Breast epithelium (tissue), 3 donors: ENCODE results near the gene ZNF423.

ENCODE experiments used
- POLR2A ChIP-seq: fragments of 450-650 bp; IDR thresholded peaks from one replicate; pipeline ENCODE4 v1.6.1; 2016; ENCODE audit warnings: antibody characterized with exemption, mild to moderate bottlenecking, moderate library complexity
- TF ChIP-seq, protein P1 (sequence below), 3 donors: fragments of 450-650 bp; IDR thresholded peaks; one replicate each; pipeline ENCODE4 v1.5.1; 2016 to 2017; ENCODE audit warnings: antibody characterized with exemption in 3 of 3, mild to moderate bottlenecking in 3 of 3, moderate library complexity in 3 of 3

DNA sequence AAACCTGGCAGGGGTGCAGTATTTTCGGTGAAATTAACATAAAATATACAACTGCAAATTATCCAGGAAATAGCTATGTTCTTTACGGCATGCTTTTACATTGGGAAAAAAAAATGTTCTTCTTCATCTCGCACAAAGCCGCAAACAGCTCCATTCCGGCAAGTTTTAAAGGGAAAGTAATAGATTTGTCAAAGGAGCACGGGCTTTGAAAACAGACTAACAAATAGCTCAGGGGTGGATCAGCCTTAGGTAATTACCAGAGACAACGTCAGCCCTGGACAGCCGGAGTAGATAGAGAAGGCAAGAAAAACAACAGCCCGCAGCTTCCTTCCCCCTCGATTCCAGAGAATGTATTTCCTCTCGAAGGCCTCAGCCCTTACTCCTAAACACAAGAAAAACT is 259.8 kb downstream of the ZNF423 start:
- TF ChIP-seq POLR2A: no peak
- TF ChIP-seq, protein P1, sequence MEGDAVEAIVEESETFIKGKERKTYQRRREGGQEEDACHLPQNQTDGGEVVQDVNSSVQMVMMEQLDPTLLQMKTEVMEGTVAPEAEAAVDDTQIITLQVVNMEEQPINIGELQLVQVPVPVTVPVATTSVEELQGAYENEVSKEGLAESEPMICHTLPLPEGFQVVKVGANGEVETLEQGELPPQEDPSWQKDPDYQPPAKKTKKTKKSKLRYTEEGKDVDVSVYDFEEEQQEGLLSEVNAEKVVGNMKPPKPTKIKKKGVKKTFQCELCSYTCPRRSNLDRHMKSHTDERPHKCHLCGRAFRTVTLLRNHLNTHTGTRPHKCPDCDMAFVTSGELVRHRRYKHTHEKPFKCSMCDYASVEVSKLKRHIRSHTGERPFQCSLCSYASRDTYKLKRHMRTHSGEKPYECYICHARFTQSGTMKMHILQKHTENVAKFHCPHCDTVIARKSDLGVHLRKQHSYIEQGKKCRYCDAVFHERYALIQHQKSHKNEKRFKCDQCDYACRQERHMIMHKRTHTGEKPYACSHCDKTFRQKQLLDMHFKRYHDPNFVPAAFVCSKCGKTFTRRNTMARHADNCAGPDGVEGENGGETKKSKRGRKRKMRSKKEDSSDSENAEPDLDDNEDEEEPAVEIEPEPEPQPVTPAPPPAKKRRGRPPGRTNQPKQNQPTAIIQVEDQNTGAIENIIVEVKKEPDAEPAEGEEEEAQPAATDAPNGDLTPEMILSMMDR (IDR thresholded peaks at IDR 0.05): no peak
